ENCODE measurements around the gene C11orf65. TPM values are rescaled to one million over a fixed set of nuclear protein-coding genes. Genes with fewer than 3 reads are reported as not detected.
"Not testable (repeated sequence)": the region's sequence is repeated elsewhere in the genome, so short reads cannot be mapped to it uniquely, and the experiment has no call there.

Gene C11orf65
- total RNA-seq, 1 donor, result 1.1 TPM

GRCh38 chr11:108394744-108395284 lies 72.5 kb downstream of the C11orf65 start:
- no peak overlapping the region for H2AFZ ChIP-seq (ENCODE audit: low read length)
- no peak overlapping the region for H3K4me3 ChIP-seq (ENCODE audit: insufficient read depth, low read length)
- H3K9me3 ChIP-seq (ENCODE audit: low read depth, low read length), result no peaks in the 10 kb centered on the region
- no peak for TF ChIP-seq CTCF (IDR thresholded peaks at IDR 0.05; ENCODE audit: extremely low read depth, low read depth, low read length)
- no peak for DNase-seq (ENCODE audit: insufficient read length, low spot score, missing footprints)
- H4K20me1 ChIP-seq (ENCODE audit: insufficient read depth, low read length), result no peaks in the 10 kb centered on the region
- no peaks in the 10 kb centered on the region for H3K36me3 ChIP-seq (ENCODE audit: insufficient read depth, low read length)
- H3K4me1 ChIP-seq (ENCODE audit: insufficient read depth, low read length), result no peaks in the 10 kb centered on the region
- no peaks in the 10 kb centered on the region for H3K27me3 ChIP-seq (ENCODE audit: insufficient read depth, low read length)
- H3K27ac ChIP-seq (ENCODE audit: low read depth, low read length), result no peak overlapping the region
- no peaks in the 10 kb centered on the region for H3K79me2 ChIP-seq (ENCODE audit: insufficient read depth, low read length)
- H3K4me2 ChIP-seq (ENCODE audit: insufficient read depth, low read length), result no peak overlapping the region

GRCh38 chr11:108393046-108393445 lies 74.3 kb downstream of the C11orf65 start:
- Histone ChIP-seq H3K4me3 (ENCODE audit: insufficient read depth, low read length) (no peak overlapping the region), H3K27ac (ENCODE audit: low read depth, low read length) (no peak overlapping the region), H3K36me3 (ENCODE audit: insufficient read depth, low read length) (no peaks in the 10 kb centered on the region), H3K4me2 (ENCODE audit: insufficient read depth, low read length) (no peak overlapping the region), H3K4me1 (ENCODE audit: insufficient read depth, low read length) (no peaks in the 10 kb centered on the region), H2AFZ (ENCODE audit: low read length) (no peak overlapping the region), H3K9me3 (ENCODE audit: low read depth, low read length) (no peaks in the 10 kb centered on the region), H3K27me3 (ENCODE audit: insufficient read depth, low read length) (no peaks in the 10 kb centered on the region), H4K20me1 (ENCODE audit: insufficient read depth, low read length) (no peaks in the 10 kb centered on the region), H3K79me2 (ENCODE audit: insufficient read depth, low read length) (no peaks in the 10 kb centered on the region)
- TF ChIP-seq CTCF (IDR thresholded peaks at IDR 0.05; ENCODE audit: extremely low read depth, low read depth, low read length), result no peak
- no peak for DNase-seq (ENCODE audit: insufficient read length, low spot score, missing footprints)

GRCh38 chr11:108392353-108392752 lies 75.0 kb downstream of the C11orf65 start:
- TF ChIP-seq CTCF (IDR thresholded peaks at IDR 0.05; ENCODE audit: extremely low read depth, low read depth, low read length), result no peak
- Histone ChIP-seq H4K20me1 (ENCODE audit: insufficient read depth, low read length) (no peaks in the 10 kb centered on the region), H3K79me2 (ENCODE audit: insufficient read depth, low read length) (no peaks in the 10 kb centered on the region)

GRCh38 chr11:108388576-108388975 lies 78.8 kb downstream of the C11orf65 start:
- H3K4me3 ChIP-seq (ENCODE audit: insufficient read depth, low read length), result no peak overlapping the region
- H2AFZ ChIP-seq (ENCODE audit: low read length), result no peak overlapping the region
- H3K27ac ChIP-seq (ENCODE audit: low read depth, low read length), result no peak overlapping the region
- DNase-seq (ENCODE audit: insufficient read length, low spot score, missing footprints), result no peak
- no peaks in the 10 kb centered on the region for H3K36me3 ChIP-seq (ENCODE audit: insufficient read depth, low read length)
- no peaks in the 10 kb centered on the region for H3K4me1 ChIP-seq (ENCODE audit: insufficient read depth, low read length)
- no peak overlapping the region for H3K4me2 ChIP-seq (ENCODE audit: insufficient read depth, low read length)
- no peaks in the 10 kb centered on the region for H3K79me2 ChIP-seq (ENCODE audit: insufficient read depth, low read length)
- no peaks in the 10 kb centered on the region for H3K27me3 ChIP-seq (ENCODE audit: insufficient read depth, low read length)
- H4K20me1 ChIP-seq (ENCODE audit: insufficient read depth, low read length), result no peaks in the 10 kb centered on the region
- TF ChIP-seq CTCF (IDR thresholded peaks at IDR 0.05; ENCODE audit: extremely low read depth, low read depth, low read length), result no peak
- H3K9me3 ChIP-seq (ENCODE audit: low read depth, low read length), result no peaks in the 10 kb centered on the region

More at GRCh38 chr11:108392353-108392752, 75.0 kb downstream of the C11orf65 start:
- DNase-seq (ENCODE audit: insufficient read length, low spot score, missing footprints), result no peak
- Histone ChIP-seq H3K4me2 (ENCODE audit: insufficient read depth, low read length) (no peak overlapping the region), H3K9me3 (ENCODE audit: low read depth, low read length) (no peaks in the 10 kb centered on the region), H3K36me3 (ENCODE audit: insufficient read depth, low read length) (no peaks in the 10 kb centered on the region), H3K27me3 (ENCODE audit: insufficient read depth, low read length) (no peaks in the 10 kb centered on the region), H3K4me1 (ENCODE audit: insufficient read depth, low read length) (no peaks in the 10 kb centered on the region), H3K27ac (ENCODE audit: low read depth, low read length) (no peak overlapping the region), H2AFZ (ENCODE audit: low read length) (no peak overlapping the region), H3K4me3 (ENCODE audit: insufficient read depth, low read length) (no peak overlapping the region)

GRCh38 chr11:108373505-108373904 lies 93.8 kb downstream of the C11orf65 start:
- H3K27ac ChIP-seq (ENCODE audit: low read depth, low read length); H3K27me3 ChIP-seq (ENCODE audit: insufficient read depth, low read length); H3K79me2 ChIP-seq (ENCODE audit: insufficient read depth, low read length); H3K4me2 ChIP-seq (ENCODE audit: insufficient read depth, low read length); H2AFZ ChIP-seq (ENCODE audit: low read length); H3K4me3 ChIP-seq (ENCODE audit: insufficient read depth, low read length); DNase-seq (ENCODE audit: insufficient read length, low spot score, missing footprints); H3K9me3 ChIP-seq (ENCODE audit: low read depth, low read length); H3K36me3 ChIP-seq (ENCODE audit: insufficient read depth, low read length); H4K20me1 ChIP-seq (ENCODE audit: insufficient read depth, low read length); H3K4me1 ChIP-seq (ENCODE audit: insufficient read depth, low read length): not testable (repeated sequence)

Data from osteoblast (primary cell).